ENCODE results near the gene KRTAP5-4. TPM values are rescaled to one million over a fixed set of nuclear protein-coding genes. Genes with fewer than 3 reads are reported as not detected.

Gene KRTAP5-4
- total RNA-seq, 5 donors from 2014 or later (not counting 1 experiment from before 2014, with no cell fraction given) = not detected

GRCh38 chr11:1625541-1625940, 3.6 kb upstream of the KRTAP5-4 start:
- H3K27ac Mint-ChIP-seq = no peak overlapping the region
- no peaks in the 10 kb centered on the region for H3K36me3 ChIP-seq (ENCODE audit: control insufficient read depth in 2 of 2, extremely low read depth in 1 of 2, insufficient read depth in 1 of 2, low read length in 1 of 2)
- no peak overlapping the region for H3K4me3 ChIP-seq (ENCODE audit: control insufficient read depth in 1 of 2, extremely low read depth in 1 of 2, low read length in 1 of 2)
- no peak overlapping the region for H3K27ac ChIP-seq (ENCODE audit: low read length)
- H3K4me1 ChIP-seq (ENCODE audit: control insufficient read depth in 1 of 2, extremely low read depth in 1 of 2, insufficient read depth in 2 of 2, low read length in 2 of 2) = peaks cover 0 to 9% of the 10 kb centered on the region in 2 experiments
- H3K9me3 Mint-ChIP-seq = no peaks in the 10 kb centered on the region
- peaks cover 4 to 6% (median 4%) of the 10 kb centered on the region in 3 donors for H3K4me1 Mint-ChIP-seq
- ChIA-PET CTCF (no interaction called here), POLR2A (no interaction called here)
- no peaks in the 10 kb centered on the region for H3K9me3 ChIP-seq
- 73% methylated on average over 12 of the region's 13 CpGs for WGBS (ENCODE audit: insufficient coverage)
- peaks cover 7 to 19% of the 10 kb centered on the region in 2 donors for H3K27me3 Mint-ChIP-seq
- no peaks in the 10 kb centered on the region for H3K36me3 Mint-ChIP-seq
- H3K27me3 ChIP-seq (replicated peaks in 1 of 2; ENCODE audit: control insufficient read depth in 2 of 2, extremely low read depth in 1 of 2, insufficient read depth in 2 of 2, low read length in 1 of 2) = peaks cover 4 to 34% of the 10 kb centered on the region in 2 experiments
- no peak for ATAC-seq (replicated peaks in 1 of 4)
- no peak for DNase-seq
- no peak overlapping the region for H3K4me3 Mint-ChIP-seq

- Histone ChIP-seq H3K27me3 (replicated peaks in 1 of 2; ENCODE audit: control insufficient read depth in 2 of 2, extremely low read depth in 1 of 2, insufficient read depth in 2 of 2, low read length in 1 of 2) (peaks cover 4 to 25% of the 10 kb centered on the region in 2 experiments), H3K36me3 (ENCODE audit: control insufficient read depth in 2 of 2, extremely low read depth in 1 of 2, insufficient read depth in 1 of 2, low read length in 1 of 2) (no peaks in the 10 kb centered on the region), H3K4me3 (ENCODE audit: control insufficient read depth in 1 of 2, extremely low read depth in 1 of 2, low read length in 1 of 2) (no peak overlapping the region), H3K4me1 (ENCODE audit: control insufficient read depth in 1 of 2, extremely low read depth in 1 of 2, insufficient read depth in 2 of 2, low read length in 2 of 2) (peaks cover 0 to 9% of the 10 kb centered on the region in 2 experiments), H3K9me3 (no peaks in the 10 kb centered on the region), H3K27ac (ENCODE audit: low read length) (no peak overlapping the region)
- no peaks in the 10 kb centered on the region for H3K9me3 Mint-ChIP-seq
- ChIA-PET CTCF (no interaction called here), POLR2A (no interaction called here)
- peaks cover 4 to 6% (median 5%) of the 10 kb centered on the region in 3 donors for H3K4me1 Mint-ChIP-seq
- H3K27me3 Mint-ChIP-seq = peaks cover 5 to 20% of the 10 kb centered on the region in 2 donors
- no peak overlapping the region for H3K4me3 Mint-ChIP-seq
- 82% methylated on average over 15 of the region's 16 CpGs for WGBS (ENCODE audit: insufficient coverage)
- DNase-seq = no peak
- no peaks in the 10 kb centered on the region for H3K36me3 Mint-ChIP-seq
- no peak for ATAC-seq (replicated peaks in 1 of 4)
- H3K27ac Mint-ChIP-seq = no peak overlapping the region
Observed at GRCh38 chr11:1624621-1625020, 2.7 kb upstream of the KRTAP5-4 start.

- 81% methylated on average over 8 of the region's 9 CpGs for WGBS (ENCODE audit: insufficient coverage)
- Mint-ChIP-seq H3K4me1 (peaks cover under 1 to 6% (median 6%) of the 10 kb centered on the region in 3 donors), H3K36me3 (no peaks in the 10 kb centered on the region), H3K27me3 (peaks cover 5 to 15% of the 10 kb centered on the region in 2 donors), H3K4me3 (no peak overlapping the region), H3K9me3 (no peaks in the 10 kb centered on the region), H3K27ac (no peak overlapping the region)
- DNase-seq (no peak), ATAC-seq (replicated peaks in 1 of 4) (no peak)
- Histone ChIP-seq H3K4me1 (ENCODE audit: control insufficient read depth in 1 of 2, extremely low read depth in 1 of 2, insufficient read depth in 2 of 2, low read length in 2 of 2) (peaks cover 0 to 2% of the 10 kb centered on the region in 2 experiments), H3K36me3 (ENCODE audit: control insufficient read depth in 2 of 2, extremely low read depth in 1 of 2, insufficient read depth in 1 of 2, low read length in 1 of 2) (no peaks in the 10 kb centered on the region), H3K9me3 (no peaks in the 10 kb centered on the region), H3K4me3 (ENCODE audit: control insufficient read depth in 1 of 2, extremely low read depth in 1 of 2, low read length in 1 of 2) (no peak overlapping the region), H3K27me3 (replicated peaks in 1 of 2; ENCODE audit: control insufficient read depth in 2 of 2, extremely low read depth in 1 of 2, insufficient read depth in 2 of 2, low read length in 1 of 2) (peaks cover 4 to 17% of the 10 kb centered on the region in 2 experiments), H3K27ac (ENCODE audit: low read length) (no peak overlapping the region)
- CTCF ChIA-PET = no interaction called here
- POLR2A ChIA-PET = no interaction called here
Observed at GRCh38 chr11:1623716-1624115, 1.8 kb upstream of the KRTAP5-4 start.

- H3K4me3 Mint-ChIP-seq = no peak overlapping the region
- H3K4me1 ChIP-seq (ENCODE audit: control insufficient read depth in 1 of 2, extremely low read depth in 1 of 2, insufficient read depth in 2 of 2, low read length in 2 of 2) = no peaks in the 10 kb centered on the region
- H3K36me3 ChIP-seq (ENCODE audit: control insufficient read depth in 2 of 2, extremely low read depth in 1 of 2, insufficient read depth in 1 of 2, low read length in 1 of 2) = no peaks in the 10 kb centered on the region
- CTCF ChIA-PET = interaction anchor here (0.6 to 1.2 kb wide), 4 partner anchors 13 to 691 kb away, joined by 3 to 6 read pairs (median 3); no protein-coding TSS in a partner anchor
- POLR2A ChIA-PET = interaction anchor here in 1 of 2 donors (0.7 kb wide), 1 partner anchor 269 kb away, joined by 3 read pairs; no protein-coding TSS in a partner anchor
- 57% methylated on average over 1 of the region's 10 CpGs for WGBS (ENCODE audit: insufficient coverage)
- H3K9me3 Mint-ChIP-seq = no peaks in the 10 kb centered on the region
- ATAC-seq (replicated peaks in 1 of 4) = peak in 2 of 4 experiments; percentile 58 to 79
- H3K4me1 Mint-ChIP-seq = peaks cover 0 to 6% (median 6%) of the 10 kb centered on the region in 3 donors
- peak in 11 of 35 experiments; percentile 4 to 41 (median 14) for DNase-seq
- H3K27me3 ChIP-seq (replicated peaks in 1 of 2; ENCODE audit: control insufficient read depth in 2 of 2, extremely low read depth in 1 of 2, insufficient read depth in 2 of 2, low read length in 1 of 2) = peaks cover 2 to 25% of the 10 kb centered on the region in 2 experiments
- H3K4me3 ChIP-seq (ENCODE audit: control insufficient read depth in 1 of 2, extremely low read depth in 1 of 2, low read length in 1 of 2) = no peak overlapping the region
- H3K36me3 Mint-ChIP-seq = no peaks in the 10 kb centered on the region
- peaks cover 26 to 38% of the 10 kb centered on the region in 2 donors for H3K27me3 Mint-ChIP-seq
- H3K9me3 ChIP-seq = no peaks in the 10 kb centered on the region
- peak overlapping the region in 1 of 2 donors; percentile 26 for H3K27ac Mint-ChIP-seq
- H3K27ac ChIP-seq (ENCODE audit: low read length) = no peak overlapping the region
Observed at GRCh38 chr11:1619449-1619848, 2.5 kb downstream of the KRTAP5-4 start.

- DNase-seq (no peak), ATAC-seq (replicated peaks in 1 of 4) (no peak)
- ChIA-PET POLR2A (no interaction called here), CTCF (no interaction called here)
- peaks cover 26 to 40% of the 10 kb centered on the region in 2 donors for H3K27me3 Mint-ChIP-seq
- peaks cover 2 to 28% of the 10 kb centered on the region in 2 experiments for H3K27me3 ChIP-seq (replicated peaks in 1 of 2; ENCODE audit: control insufficient read depth in 2 of 2, extremely low read depth in 1 of 2, insufficient read depth in 2 of 2, low read length in 1 of 2)
- no peak overlapping the region for H3K27ac ChIP-seq (ENCODE audit: low read length)
- H3K36me3 Mint-ChIP-seq = no peaks in the 10 kb centered on the region
- H3K36me3 ChIP-seq (ENCODE audit: control insufficient read depth in 2 of 2, extremely low read depth in 1 of 2, insufficient read depth in 1 of 2, low read length in 1 of 2) = no peaks in the 10 kb centered on the region
- H3K4me1 ChIP-seq (ENCODE audit: control insufficient read depth in 1 of 2, extremely low read depth in 1 of 2, insufficient read depth in 2 of 2, low read length in 2 of 2) = no peaks in the 10 kb centered on the region
- H3K27ac Mint-ChIP-seq = no peak overlapping the region
- H3K9me3 Mint-ChIP-seq = no peaks in the 10 kb centered on the region
- WGBS (ENCODE audit: insufficient coverage) = 100% methylated on average over 1 of the region's 10 CpGs
- H3K4me3 ChIP-seq (ENCODE audit: control insufficient read depth in 1 of 2, extremely low read depth in 1 of 2, low read length in 1 of 2) = no peak overlapping the region
- H3K4me3 Mint-ChIP-seq = no peak overlapping the region
- H3K9me3 ChIP-seq = no peaks in the 10 kb centered on the region
- peaks cover 0 to 6% (median 6%) of the 10 kb centered on the region in 3 donors for H3K4me1 Mint-ChIP-seq
Observed at GRCh38 chr11:1618231-1618630, 3.7 kb downstream of the KRTAP5-4 start.

- WGBS (ENCODE audit: insufficient coverage) = 83% methylated on average over 2 of the region's 4 CpGs
- no peaks in the 10 kb centered on the region for H3K9me3 ChIP-seq
- Mint-ChIP-seq H3K27me3 (peaks cover 21 to 28% of the 10 kb centered on the region in 2 donors), H3K9me3 (no peaks in the 10 kb centered on the region), H3K27ac (no peak within 1 kb of the TSS), H3K4me3 (no peak within 1 kb of the TSS), H3K4me1 (peaks cover 6 to 11% (median 9%) of the 10 kb centered on the region in 3 donors), H3K36me3 (no peaks in the 10 kb centered on the region)
- no peak within 1 kb of the TSS for H3K4me3 ChIP-seq (ENCODE audit: control insufficient read depth in 1 of 2, extremely low read depth in 1 of 2, low read length in 1 of 2)
- CTCF ChIA-PET = interaction anchor here in 1 of 2 donors (0.9 kb wide), 1 partner anchor 13 kb away, joined by 3 read pairs; no protein-coding TSS in a partner anchor
- H3K27ac ChIP-seq (ENCODE audit: low read length) = no peak within 1 kb of the TSS
- DNase-seq = no peak
- POLR2A ChIA-PET = no interaction called here
- peaks cover 0 to 49% of the 10 kb centered on the region in 2 experiments for H3K27me3 ChIP-seq (replicated peaks in 1 of 2; ENCODE audit: control insufficient read depth in 2 of 2, extremely low read depth in 1 of 2, insufficient read depth in 2 of 2, low read length in 1 of 2)
- H3K4me1 ChIP-seq (ENCODE audit: control insufficient read depth in 1 of 2, extremely low read depth in 1 of 2, insufficient read depth in 2 of 2, low read length in 2 of 2) = peaks cover 0 to 11% of the 10 kb centered on the region in 2 experiments
- no peaks in the 10 kb centered on the region for H3K36me3 ChIP-seq (ENCODE audit: control insufficient read depth in 2 of 2, extremely low read depth in 1 of 2, insufficient read depth in 1 of 2, low read length in 1 of 2)
- ATAC-seq (replicated peaks in 1 of 4) = no peak
Observed at GRCh38 chr11:1608363-1608762, 13.6 kb downstream of the KRTAP5-4 start, which contains the start of gene KRTAP5-3. Gene KRTAP5-3, minus strand, starts transcription at chr11:1608463. Its CDS starts 78 bp downstream, at chr11:1608385.

All from T-cell (primary cell).